Progenitor cell of endocrine pancreas (in vitro differentiated cells): ENCODE measurements around the gene NELL1. TPM values are rescaled to one million over a fixed set of nuclear protein-coding genes. Genes with fewer than 3 reads are reported as not detected.

Source experiments
- DNase-seq: peaks from one replicate; pipeline ENCODE4 v3.0.0; 2021; ENCODE audit warnings: low spot score; ENCODE audit not compliant: unreplicated experiment
- H3K27ac Mint-ChIP-seq: 2 replicates; pipeline ENCODE4 v1.8.0; 2021; ENCODE audit warnings: mild to moderate bottlenecking, moderate library complexity, mixed read lengths
- H3K27me3 Mint-ChIP-seq: 2 replicates; pipeline ENCODE4 v1.8.0; 2021; ENCODE audit warnings: mixed read lengths
- H3K36me3 Mint-ChIP-seq: 2 replicates; pipeline ENCODE4 v1.8.0; 2022; ENCODE audit warnings: mixed read lengths; ENCODE audit not compliant: insufficient read depth
- H3K4me1 Mint-ChIP-seq: 2 replicates; pipeline ENCODE4 v1.8.0; 2021; ENCODE audit warnings: low read depth, mixed read lengths
- H3K4me3 Mint-ChIP-seq: 2 replicates; pipeline ENCODE4 v1.8.0; 2021; ENCODE audit warnings: low read depth, mild to moderate bottlenecking, moderate library complexity, mixed read lengths
- H3K9me3 Mint-ChIP-seq: 2 replicates; pipeline ENCODE4 v1.8.0; 2021; ENCODE audit warnings: low read depth, mixed read lengths
- CTCF ChIP-seq: fragments of 200-600 bp; sonication (generic); IDR thresholded peaks from one replicate; pipeline ENCODE4 v1.5.0; 2021; ENCODE audit warnings: antibody characterized with exemption, mild to moderate bottlenecking; ENCODE audit not compliant: unreplicated experiment
- total RNA-seq: library from RNA; stranded (reverse); gene quantifications from 2 replicates; pipeline ENCODE4 v1.2.1, GENCODE V29; 2021

NELL1 gene
- total RNA-seq, 1 donor from 2014 or later = 2.2 TPM

- H3K36me3 Mint-ChIP-seq = no peaks in the 10 kb centered on the region
- TF ChIP-seq CTCF = no peak
- peaks cover 6% of the 10 kb centered on the region for H3K4me1 Mint-ChIP-seq
- no peaks in the 10 kb centered on the region for H3K27me3 Mint-ChIP-seq
- H3K4me3 Mint-ChIP-seq = no peak overlapping the region
- no peaks in the 10 kb centered on the region for H3K9me3 Mint-ChIP-seq
- no peak for DNase-seq
- no peak overlapping the region for H3K27ac Mint-ChIP-seq
Measured at GRCh38 chr11:21480240-21480639, 810.9 kb downstream of the NELL1 start.

- H3K27ac Mint-ChIP-seq = no peak overlapping the region
- no peaks in the 10 kb centered on the region for H3K36me3 Mint-ChIP-seq
- peaks cover 6% of the 10 kb centered on the region for H3K4me1 Mint-ChIP-seq
- no peak for TF ChIP-seq CTCF
- no peaks in the 10 kb centered on the region for H3K27me3 Mint-ChIP-seq
- H3K9me3 Mint-ChIP-seq = no peaks in the 10 kb centered on the region
- no peak overlapping the region for H3K4me3 Mint-ChIP-seq
- DNase-seq = no peak
Measured at GRCh38 chr11:21481255-21481654, 811.9 kb downstream of the NELL1 start.

- DNase-seq = no peak
- Mint-ChIP-seq H3K27me3 (no peaks in the 10 kb centered on the region), H3K27ac (no peak overlapping the region), H3K9me3 (no peaks in the 10 kb centered on the region), H3K4me3 (no peak overlapping the region), H3K36me3 (no peaks in the 10 kb centered on the region), H3K4me1 (peaks cover 6% of the 10 kb centered on the region)
- no peak for TF ChIP-seq CTCF
Measured at GRCh38 chr11:21484039-21484438, 814.7 kb downstream of the NELL1 start.

- Mint-ChIP-seq H3K9me3 (peaks cover 7% of the 10 kb centered on the region), H3K4me1 (peaks cover 2% of the 10 kb centered on the region), H3K4me3 (no peak overlapping the region), H3K27me3 (no peaks in the 10 kb centered on the region), H3K36me3 (no peaks in the 10 kb centered on the region), H3K27ac (no peak overlapping the region)
- no peak for TF ChIP-seq CTCF
- DNase-seq = no peak
Measured at GRCh38 chr11:21485006-21485405, 815.6 kb downstream of the NELL1 start.

DNA sequence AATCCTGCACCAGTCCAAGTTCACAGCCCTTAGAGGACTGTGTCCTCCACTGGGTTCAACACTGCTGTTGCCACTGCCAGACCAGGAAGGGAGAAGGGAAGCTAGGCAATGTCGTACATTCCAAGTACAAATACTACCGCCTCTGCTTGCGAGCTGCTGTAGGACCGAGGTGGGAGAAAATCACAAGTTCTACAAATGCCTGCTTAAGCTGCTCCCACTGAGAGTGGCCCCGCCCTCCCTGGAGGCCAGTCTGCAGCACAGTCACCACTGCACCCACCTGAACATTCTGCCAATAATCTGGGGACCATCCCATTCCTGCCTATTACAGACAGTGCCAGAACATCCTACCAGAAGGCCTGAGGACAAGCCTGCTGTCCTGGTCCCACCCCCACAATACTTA is 816.0 kb downstream of the NELL1 start:
- H3K4me1 Mint-ChIP-seq = no peaks in the 10 kb centered on the region
- H3K27me3 Mint-ChIP-seq = no peaks in the 10 kb centered on the region
- no peak for DNase-seq
- H3K9me3 Mint-ChIP-seq = peaks cover 11% of the 10 kb centered on the region
- H3K27ac Mint-ChIP-seq = no peak overlapping the region
- no peaks in the 10 kb centered on the region for H3K36me3 Mint-ChIP-seq
- no peak overlapping the region for H3K4me3 Mint-ChIP-seq
- TF ChIP-seq CTCF = no peak
